SK-N-SH treated with all-trans-retinoic acid at 6 μM for 48 hours (cell line): ENCODE results near the gene FGFR4.

Experiments used
- ATAC-seq: fragments of 200-7000 bp; cut with Tn5 transposase; 3 replicates; pipeline ENCODE4 v1.9.1; 2020; ENCODE audit warnings: mild to moderate bottlenecking, moderate library complexity
- ARNTL ChIP-seq: fragments of 450-650 bp; formaldehyde crosslinking; IDR thresholded peaks from 2 replicates; pipeline ENCODE4 v1.5.0; 2020; ENCODE audit warnings: low read depth, mild to moderate bottlenecking, moderate library complexity, borderline replicate concordance
- BACH2 ChIP-seq: fragments of 250-450 bp; sonication (Bioruptor Pico); IDR thresholded peaks from 2 replicates; pipeline ENCODE4 v1.9.0; 2021; ENCODE audit warnings: mild to moderate bottlenecking, borderline replicate concordance
- CREB5 ChIP-seq: fragments of 250-450 bp; sonication (Bioruptor Pico); IDR thresholded peaks from 2 replicates; pipeline ENCODE4 v1.5.1; 2020; ENCODE audit warnings: low read depth, mild to moderate bottlenecking, moderate library complexity
- CSDC2 ChIP-seq: fragments of 250-450 bp; sonication (Bioruptor Pico); IDR thresholded peaks from 2 replicates; pipeline ENCODE4 v1.5.0; 2020; ENCODE audit warnings: mild to moderate bottlenecking, moderate library complexity
- ESRRG ChIP-seq: fragments of 250-450 bp; sonication (Bioruptor Pico); IDR thresholded peaks from 2 replicates; pipeline ENCODE4 v1.6.1; 2021; ENCODE audit warnings: mild to moderate bottlenecking
- GLIS3 ChIP-seq: fragments of 250-450 bp; sonication (Bioruptor Pico); IDR thresholded peaks from 2 replicates; pipeline ENCODE4 v1.5.0; 2020; ENCODE audit warnings: mild to moderate bottlenecking, moderate library complexity
- ISL1 ChIP-seq: fragments of 250-450 bp; sonication (Bioruptor Pico); IDR thresholded peaks from 2 replicates; pipeline ENCODE4 v2.1.2; 2022; ENCODE audit warnings: mild to moderate bottlenecking, moderate library complexity
- OSR1 ChIP-seq: fragments of 250-450 bp; sonication (Bioruptor Pico); IDR thresholded peaks from 2 replicates; pipeline ENCODE4 v1.8.0; 2022; ENCODE audit warnings: moderate library complexity, mild to moderate bottlenecking, inconsistent platforms
- PPARA ChIP-seq: fragments of 250-450 bp; sonication (Bioruptor Pico); IDR thresholded peaks from 2 replicates; pipeline ENCODE4 v1.5.0; 2020; ENCODE audit warnings: mild to moderate bottlenecking, borderline replicate concordance
- RARB ChIP-seq: fragments of 250-450 bp; sonication (Bioruptor Pico); IDR thresholded peaks from 2 replicates; pipeline ENCODE4 v1.8.0; 2021; ENCODE audit warnings: mild to moderate bottlenecking, moderate library complexity
- TCF4 ChIP-seq: fragments of 250-450 bp; sonication (Bioruptor Pico); IDR thresholded peaks from 2 replicates; pipeline ENCODE4 v1.8.0; 2021; ENCODE audit warnings: mild to moderate bottlenecking, moderate library complexity, borderline replicate concordance
- TOX ChIP-seq: fragments of 250-450 bp; sonication (Bioruptor Pico); IDR thresholded peaks from 2 replicates; pipeline ENCODE4 v1.8.0; 2021; ENCODE audit warnings: mild to moderate bottlenecking, moderate library complexity, borderline replicate concordance
- ZNF565 ChIP-seq: fragments of 450-650 bp; formaldehyde crosslinking; conservative IDR thresholded peaks from 2 replicates; pipeline ENCODE4 v1.5.0; 2020; ENCODE audit warnings: low read depth, mild to moderate bottlenecking, moderate library complexity
- ZNF70 ChIP-seq: fragments of 450-650 bp; formaldehyde crosslinking; IDR thresholded peaks from 2 replicates; pipeline ENCODE4 v1.5.0; 2020; ENCODE audit warnings: mild to moderate bottlenecking, moderate library complexity
- TF ChIP-seq, protein P1 (sequence below): fragments of 250-450 bp; sonication (Bioruptor Pico); IDR thresholded peaks from 2 replicates; pipeline ENCODE4 v1.8.0; 2020; ENCODE audit warnings: mild to moderate bottlenecking, moderate library complexity, borderline replicate concordance
- TF ChIP-seq, protein P2 (sequence below): fragments of 250-450 bp; sonication (Bioruptor Pico); IDR thresholded peaks from 2 replicates; pipeline ENCODE4 v1.8.0; 2021; ENCODE audit warnings: low read depth, mild to moderate bottlenecking, moderate library complexity, borderline replicate concordance
- TF ChIP-seq, protein P3 (sequence below): fragments of 250-450 bp; sonication (Bioruptor Pico); IDR thresholded peaks from 2 replicates; pipeline ENCODE4 v1.5.1; 2021; ENCODE audit warnings: mild to moderate bottlenecking, moderate library complexity

The FGFR4 gene

DNA sequence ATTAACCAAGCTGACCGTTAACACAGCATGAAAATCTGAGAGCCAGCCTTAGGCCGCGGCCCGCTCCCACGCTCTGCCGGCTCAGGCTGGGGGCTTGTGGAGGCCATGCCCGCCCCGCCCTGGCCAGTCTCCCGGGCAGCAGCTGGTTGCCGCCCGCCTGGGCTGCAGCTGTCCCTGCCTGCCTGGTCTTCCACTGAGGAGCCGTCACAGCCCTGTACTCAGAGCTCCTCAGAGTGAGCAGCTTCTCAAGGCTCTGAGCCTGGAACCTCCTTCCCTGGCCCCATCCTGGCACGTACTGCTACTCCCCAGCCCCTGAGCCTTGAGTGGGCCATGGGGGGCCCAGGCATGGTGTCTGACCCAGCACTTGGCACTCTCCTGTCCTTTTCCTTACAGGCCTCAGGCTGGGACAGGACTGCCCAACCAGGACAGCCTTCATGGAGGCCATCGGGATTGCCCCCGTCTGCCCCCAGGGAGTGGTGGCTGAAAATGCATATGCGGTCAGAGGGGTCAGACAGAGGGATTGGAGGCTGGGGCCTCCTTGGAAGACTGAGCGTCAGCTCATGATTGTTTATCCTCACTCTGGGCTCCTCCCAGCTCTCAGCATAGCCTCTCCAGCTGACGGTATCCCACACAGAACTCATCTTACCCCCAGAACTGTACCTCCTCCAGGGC, 11.9 kb downstream of the FGFR4 start:
- peak; percentile 11; the same call in 1 of the 3 replicates for ATAC-seq

DNA sequence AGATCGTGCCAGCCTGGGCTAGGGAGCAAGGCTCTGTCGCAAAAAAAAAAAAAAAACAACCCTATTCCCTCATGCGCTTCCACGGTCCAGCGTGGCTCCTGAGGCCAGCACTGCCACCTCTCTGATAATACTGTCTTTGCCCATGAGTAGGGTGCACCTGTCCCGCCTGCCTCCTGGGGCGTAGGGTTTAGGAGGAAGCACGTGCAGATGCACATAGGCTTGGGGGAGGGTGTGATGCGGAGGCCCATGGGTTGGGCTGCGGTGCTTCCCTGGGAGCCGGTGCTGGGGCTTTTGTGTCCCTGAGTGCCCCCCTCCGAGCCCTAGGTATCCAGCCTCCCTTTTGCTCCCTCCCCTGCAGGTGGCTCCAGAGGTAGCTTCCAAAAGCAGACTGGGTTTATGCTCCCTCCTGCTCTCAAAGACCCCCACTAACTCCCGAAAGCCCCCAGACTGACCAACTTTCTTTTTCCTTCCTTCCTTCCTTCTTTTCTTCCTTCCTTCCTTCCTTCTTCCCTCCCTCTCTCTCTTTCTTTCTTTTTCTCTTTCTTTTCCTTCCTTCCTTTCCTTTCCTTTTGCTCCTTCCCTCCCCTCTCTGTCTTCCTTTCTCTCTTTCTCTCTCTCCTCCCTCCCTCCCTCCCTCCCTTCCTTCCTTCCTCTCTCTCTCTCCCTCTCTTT, 12.8 kb downstream of the FGFR4 start:
- TF ChIP-seq ZNF565 (CRISPR knock-in tag) (no peak), PPARA (CRISPR knock-in tag) (no peak), TCF4 (CRISPR knock-in tag) (no peak)
- no peak for ATAC-seq

More for the DNA sequence above, 11.9 kb downstream of the FGFR4 start:
- TF ChIP-seq ARNTL, result no peak
- TF ChIP-seq, protein P1, sequence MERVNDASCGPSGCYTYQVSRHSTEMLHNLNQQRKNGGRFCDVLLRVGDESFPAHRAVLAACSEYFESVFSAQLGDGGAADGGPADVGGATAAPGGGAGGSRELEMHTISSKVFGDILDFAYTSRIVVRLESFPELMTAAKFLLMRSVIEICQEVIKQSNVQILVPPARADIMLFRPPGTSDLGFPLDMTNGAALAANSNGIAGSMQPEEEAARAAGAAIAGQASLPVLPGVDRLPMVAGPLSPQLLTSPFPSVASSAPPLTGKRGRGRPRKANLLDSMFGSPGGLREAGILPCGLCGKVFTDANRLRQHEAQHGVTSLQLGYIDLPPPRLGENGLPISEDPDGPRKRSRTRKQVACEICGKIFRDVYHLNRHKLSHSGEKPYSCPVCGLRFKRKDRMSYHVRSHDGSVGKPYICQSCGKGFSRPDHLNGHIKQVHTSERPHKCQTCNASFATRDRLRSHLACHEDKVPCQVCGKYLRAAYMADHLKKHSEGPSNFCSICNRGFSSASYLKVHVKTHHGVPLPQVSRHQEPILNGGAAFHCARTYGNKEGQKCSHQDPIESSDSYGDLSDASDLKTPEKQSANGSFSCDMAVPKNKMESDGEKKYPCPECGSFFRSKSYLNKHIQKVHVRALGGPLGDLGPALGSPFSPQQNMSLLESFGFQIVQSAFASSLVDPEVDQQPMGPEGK (CRISPR knock-in tag), result no peak
- TF ChIP-seq ZNF70 (CRISPR knock-in tag), result no peak

- no peak for ATAC-seq
- TF ChIP-seq, protein P2, sequence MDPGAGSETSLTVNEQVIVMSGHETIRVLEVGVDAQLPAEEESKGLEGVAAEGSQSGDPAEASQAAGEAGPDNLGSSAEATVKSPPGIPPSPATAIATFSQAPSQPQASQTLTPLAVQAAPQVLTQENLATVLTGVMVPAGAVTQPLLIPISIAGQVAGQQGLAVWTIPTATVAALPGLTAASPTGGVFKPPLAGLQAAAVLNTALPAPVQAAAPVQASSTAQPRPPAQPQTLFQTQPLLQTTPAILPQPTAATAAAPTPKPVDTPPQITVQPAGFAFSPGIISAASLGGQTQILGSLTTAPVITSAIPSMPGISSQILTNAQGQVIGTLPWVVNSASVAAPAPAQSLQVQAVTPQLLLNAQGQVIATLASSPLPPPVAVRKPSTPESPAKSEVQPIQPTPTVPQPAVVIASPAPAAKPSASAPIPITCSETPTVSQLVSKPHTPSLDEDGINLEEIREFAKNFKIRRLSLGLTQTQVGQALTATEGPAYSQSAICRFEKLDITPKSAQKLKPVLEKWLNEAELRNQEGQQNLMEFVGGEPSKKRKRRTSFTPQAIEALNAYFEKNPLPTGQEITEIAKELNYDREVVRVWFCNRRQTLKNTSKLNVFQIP (CRISPR knock-in tag), result no peak
- TF ChIP-seq OSR1 (CRISPR knock-in tag) (no peak), CSDC2 (CRISPR knock-in tag) (no peak), ESRRG (CRISPR knock-in tag) (no peak), ARNTL (no peak), RARB (CRISPR knock-in tag) (no peak), ISL1 (CRISPR knock-in tag) (no peak)
- TF ChIP-seq, protein P3, sequence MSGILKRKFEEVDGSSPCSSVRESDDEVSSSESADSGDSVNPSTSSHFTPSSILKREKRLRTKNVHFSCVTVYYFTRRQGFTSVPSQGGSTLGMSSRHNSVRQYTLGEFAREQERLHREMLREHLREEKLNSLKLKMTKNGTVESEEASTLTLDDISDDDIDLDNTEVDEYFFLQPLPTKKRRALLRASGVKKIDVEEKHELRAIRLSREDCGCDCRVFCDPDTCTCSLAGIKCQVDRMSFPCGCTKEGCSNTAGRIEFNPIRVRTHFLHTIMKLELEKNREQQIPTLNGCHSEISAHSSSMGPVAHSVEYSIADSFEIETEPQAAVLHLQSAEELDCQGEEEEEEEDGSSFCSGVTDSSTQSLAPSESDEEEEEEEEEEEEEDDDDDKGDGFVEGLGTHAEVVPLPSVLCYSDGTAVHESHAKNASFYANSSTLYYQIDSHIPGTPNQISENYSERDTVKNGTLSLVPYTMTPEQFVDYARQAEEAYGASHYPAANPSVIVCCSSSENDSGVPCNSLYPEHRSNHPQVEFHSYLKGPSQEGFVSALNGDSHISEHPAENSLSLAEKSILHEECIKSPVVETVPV, result no peak
- TF ChIP-seq, all 23 proteins: peak for 0
Measured at GRCh38 chr5:177100714-177101121, 14.0 kb downstream of the FGFR4 start.

DNA sequence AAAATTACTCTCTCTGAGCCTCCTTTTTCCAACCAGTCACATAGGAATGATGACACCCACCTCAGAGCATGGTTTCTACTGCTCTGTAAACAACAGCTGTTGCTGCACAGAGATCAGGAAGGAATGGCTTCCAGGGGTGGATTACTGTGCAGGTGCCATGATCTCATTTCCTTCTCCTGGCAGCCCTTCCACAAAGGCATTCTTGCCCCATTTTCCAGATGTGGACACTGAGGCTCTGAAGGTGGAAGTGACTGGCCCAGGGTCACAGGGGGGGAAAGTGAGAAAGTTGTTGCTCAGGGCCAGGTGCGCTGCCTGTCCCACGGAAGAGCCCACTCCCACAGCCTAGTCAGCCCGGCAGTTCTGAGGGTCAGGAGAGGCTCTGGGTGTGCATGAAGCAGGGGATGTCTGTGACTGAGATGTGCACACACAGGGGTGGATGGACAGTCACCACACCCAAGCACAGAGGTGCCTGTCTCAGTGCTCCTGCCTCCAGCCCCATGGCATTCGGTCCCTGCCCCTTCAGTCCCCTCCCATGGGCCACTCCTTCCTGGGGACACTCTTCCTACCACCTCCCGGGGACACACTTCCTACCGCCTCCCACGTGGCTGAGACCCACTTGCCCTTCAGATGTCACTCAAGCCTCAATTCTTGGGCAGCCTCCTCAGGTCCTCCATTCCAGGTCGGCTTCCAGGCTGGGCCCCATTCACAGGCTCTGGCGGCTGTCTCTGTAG, 17.0 kb downstream of the FGFR4 start:
- TF ChIP-seq CREB5 (CRISPR knock-in tag) (no peak), CSDC2 (CRISPR knock-in tag) (no peak), TOX (CRISPR knock-in tag) (no peak), ZNF565 (CRISPR knock-in tag) (no peak)
- no peak for ATAC-seq

DNA sequence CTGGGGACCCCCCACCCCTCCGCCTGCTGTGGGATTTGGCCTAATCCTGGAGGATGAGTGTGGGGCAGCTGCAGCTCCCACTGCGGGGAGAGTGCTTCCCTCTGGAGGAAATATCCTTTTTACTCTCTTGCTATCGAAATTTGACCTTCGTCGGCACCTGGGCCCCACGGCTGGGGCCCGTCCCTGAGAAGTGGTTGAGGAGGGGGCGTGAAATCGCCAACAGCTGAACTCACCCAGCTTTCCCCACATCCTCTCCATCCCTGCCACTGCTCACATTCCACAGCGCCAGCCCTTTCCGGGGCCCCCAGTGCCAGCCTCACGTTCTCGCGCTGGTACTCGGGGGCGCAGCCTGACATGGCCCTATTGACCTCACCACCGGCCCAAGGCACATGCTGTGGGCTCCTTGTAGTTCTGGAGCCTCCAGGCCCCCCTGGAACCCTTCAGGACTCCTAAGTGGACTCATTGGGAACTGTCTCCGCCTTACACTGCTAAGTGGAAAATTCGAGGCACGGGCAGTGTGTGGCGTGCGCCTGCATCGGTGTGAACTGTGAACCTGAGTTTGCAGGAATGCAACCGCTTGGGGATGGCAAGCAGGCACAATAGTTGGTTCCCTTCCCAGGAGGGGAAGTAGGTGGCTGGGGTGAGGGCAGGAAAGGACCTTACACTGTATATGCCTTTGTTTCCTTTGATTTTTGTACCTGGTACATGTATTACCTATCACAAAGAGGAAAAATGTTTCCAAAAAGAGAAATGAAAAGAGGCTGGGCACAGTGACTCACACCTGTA, 19.2 kb downstream of the FGFR4 start:
- ATAC-seq, result no peak
- TF ChIP-seq GLIS3, result no peak
- no peak for TF ChIP-seq BACH2
- TF ChIP-seq, protein P2 (CRISPR knock-in tag), result no peak
- TF ChIP-seq ZNF70 (CRISPR knock-in tag), result no peak
- TF ChIP-seq TCF4 (CRISPR knock-in tag), result no peak
- TF ChIP-seq CREB5 (CRISPR knock-in tag), result no peak
- TF ChIP-seq, protein P1 (CRISPR knock-in tag), result no peak
